Testis (tissue), 2 donors: Measurements from ENCODE around the gene HAUS2.

ENCODE experiments used
- POLR2A ChIP-seq: fragments of 450-650 bp; IDR thresholded peaks from one replicate; pipeline ENCODE4 v1.6.1; 2017; ENCODE audit warnings: antibody characterized with exemption, mild to moderate bottlenecking, moderate library complexity
- TF ChIP-seq, protein P1 (sequence below), 3 experiments: fragments of 450-650 bp in 2 of 3; fragments of 200-600 bp in 1 of 3; sonication (generic) in 1 of 3; IDR thresholded peaks; one replicate each; pipeline ENCODE4 v1.5.1; 2016 to 2019; ENCODE audit warnings: antibody characterized with exemption in 3 of 3, mild to moderate bottlenecking in 2 of 3, moderate library complexity in 1 of 3

DNA sequence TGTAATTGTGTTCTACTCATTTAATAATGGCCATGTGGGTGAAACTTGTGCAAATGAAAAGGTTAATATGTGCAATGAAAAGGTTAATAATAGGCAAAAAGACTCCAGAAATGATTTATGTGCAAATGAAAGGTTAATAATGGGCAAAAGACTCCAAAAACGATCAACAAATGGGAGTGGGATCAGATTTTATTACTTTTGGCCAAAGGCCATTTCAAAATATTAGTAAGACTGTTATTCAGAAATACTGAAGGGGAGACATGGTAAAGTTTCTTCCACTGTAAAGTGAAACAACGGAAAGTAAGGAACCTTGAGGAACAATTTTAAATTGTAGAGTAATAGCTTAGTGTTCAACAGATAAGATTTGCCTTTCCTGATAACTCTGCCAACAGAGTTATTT is 67.5 kb downstream of the HAUS2 start:
- TF ChIP-seq, protein P1, sequence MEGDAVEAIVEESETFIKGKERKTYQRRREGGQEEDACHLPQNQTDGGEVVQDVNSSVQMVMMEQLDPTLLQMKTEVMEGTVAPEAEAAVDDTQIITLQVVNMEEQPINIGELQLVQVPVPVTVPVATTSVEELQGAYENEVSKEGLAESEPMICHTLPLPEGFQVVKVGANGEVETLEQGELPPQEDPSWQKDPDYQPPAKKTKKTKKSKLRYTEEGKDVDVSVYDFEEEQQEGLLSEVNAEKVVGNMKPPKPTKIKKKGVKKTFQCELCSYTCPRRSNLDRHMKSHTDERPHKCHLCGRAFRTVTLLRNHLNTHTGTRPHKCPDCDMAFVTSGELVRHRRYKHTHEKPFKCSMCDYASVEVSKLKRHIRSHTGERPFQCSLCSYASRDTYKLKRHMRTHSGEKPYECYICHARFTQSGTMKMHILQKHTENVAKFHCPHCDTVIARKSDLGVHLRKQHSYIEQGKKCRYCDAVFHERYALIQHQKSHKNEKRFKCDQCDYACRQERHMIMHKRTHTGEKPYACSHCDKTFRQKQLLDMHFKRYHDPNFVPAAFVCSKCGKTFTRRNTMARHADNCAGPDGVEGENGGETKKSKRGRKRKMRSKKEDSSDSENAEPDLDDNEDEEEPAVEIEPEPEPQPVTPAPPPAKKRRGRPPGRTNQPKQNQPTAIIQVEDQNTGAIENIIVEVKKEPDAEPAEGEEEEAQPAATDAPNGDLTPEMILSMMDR (IDR thresholded peaks at IDR 0.05), result no peak
- TF ChIP-seq POLR2A, result no peak
